Neural progenitor cell (in vitro differentiated cells): Measurements from ENCODE around the gene BICDL1. TPM values are rescaled to one million over a fixed set of nuclear protein-coding genes. Genes with fewer than 3 reads are reported as not detected.
A peak's percentile ranks its signal among the peaks of the same experiment; 100 is the strongest.

Experiments
- DNase-seq: peaks from one replicate; pipeline ENCODE4 v3.0.0-alpha.2; 2016; ENCODE audit warnings: low spot score
- H2AFZ ChIP-seq: fragments of 200-600 bp; sonication (generic); replicated peaks from 2 replicates; pipeline ENCODE4 v1.6.1; 2016; ENCODE audit warnings: antibody characterized with exemption
- H3F3A ChIP-seq: fragments of 200-600 bp; sonication (generic); 2 replicates; pipeline ENCODE4 v1.6.1; 2016; ENCODE audit warnings: antibody characterized with exemption, low read depth
- H3K27ac ChIP-seq: fragments of 200-600 bp; sonication (generic); 2 replicates; pipeline ENCODE4 v1.5.1; 2016; ENCODE audit warnings: mild to moderate bottlenecking
- H3K27me3 ChIP-seq: fragments of 200-600 bp; sonication (generic); 2 replicates; pipeline ENCODE4 v1.6.1; 2016; ENCODE audit warnings: mild to moderate bottlenecking, moderate library complexity
- H3K36me3 ChIP-seq: fragments of 200-600 bp; sonication (generic); 2 replicates; pipeline ENCODE4 v1.5.1; 2016
- H3K4me1 ChIP-seq: fragments of 200-600 bp; sonication (generic); 2 replicates; pipeline ENCODE4 v1.6.1; 2016; ENCODE audit warnings: mixed run types
- H3K4me2 ChIP-seq: fragments of 200-600 bp; sonication (generic); 2 replicates; pipeline ENCODE4 v1.6.1; 2016
- H3K4me3 ChIP-seq: fragments of 200-600 bp; sonication (generic); 2 replicates; pipeline ENCODE4 v1.5.1; 2016
- H3K79me2 ChIP-seq: fragments of 200-600 bp; sonication (generic); 2 replicates; pipeline ENCODE4 v1.6.1; 2016; ENCODE audit warnings: low read depth
- H3K9ac ChIP-seq: fragments of 200-600 bp; sonication (generic); 2 replicates; pipeline ENCODE4 v1.6.1; 2016
- H3K9me3 ChIP-seq: fragments of 200-600 bp; sonication (generic); 2 replicates; pipeline ENCODE4 v1.5.1; 2016; ENCODE audit warnings: low read depth
- H4K20me1 ChIP-seq: fragments of 200-600 bp; sonication (generic); 2 replicates; pipeline ENCODE4 v1.6.1; 2016; ENCODE audit warnings: low read depth
- H3K27ac Mint-ChIP-seq: 3 replicates; pipeline ENCODE4 v1.8.0; 2021; ENCODE audit warnings: mixed read lengths
- H3K27me3 Mint-ChIP-seq: 2 replicates; pipeline ENCODE4 v1.8.0; 2022; ENCODE audit warnings: low read depth, mild to moderate bottlenecking, inconsistent platforms, moderate library complexity, mixed read lengths; ENCODE audit not compliant: insufficient read depth
- H3K36me3 Mint-ChIP-seq: 3 replicates; pipeline ENCODE4 v1.8.0; 2021; ENCODE audit warnings: mixed read lengths
- H3K4me1 Mint-ChIP-seq: 3 replicates; pipeline ENCODE4 v1.8.0; 2021; ENCODE audit warnings: mixed read lengths
- H3K4me3 Mint-ChIP-seq: 3 replicates; pipeline ENCODE4 v1.8.0; 2021; ENCODE audit warnings: mild to moderate bottlenecking, moderate library complexity, mixed read lengths
- H3K9me3 Mint-ChIP-seq: 3 replicates; pipeline ENCODE4 v1.8.0; 2020; ENCODE audit warnings: mixed read lengths
- CTCF ChIP-seq: fragments of 200-600 bp; sonication (generic); IDR thresholded peaks from 2 replicates; pipeline ENCODE4 v1.5.1; 2017; ENCODE audit warnings: antibody characterized with exemption, mild to moderate bottlenecking
- EZH2 ChIP-seq: fragments of 200-600 bp; sonication (generic); IDR thresholded peaks from 2 replicates; pipeline ENCODE4 v1.6.1; 2017; ENCODE audit warnings: antibody characterized with exemption, mild to moderate bottlenecking, moderate library complexity
- EZH2phosphoT487 ChIP-seq: fragments of 200-600 bp; sonication (generic); IDR thresholded peaks from 2 replicates; pipeline ENCODE4 v1.6.1; 2017; ENCODE audit warnings: antibody characterized with exemption
- total RNA-seq: library from RNA; depleted of rRNA; stranded (reverse); fragments of >200 nt; gene quantifications from 2 replicates; pipeline ENCODE4 v1.2.3, GENCODE V29; 2015; ENCODE audit warnings: low replicate concordance

BICDL1 gene
- total RNA-seq, 1 donor from 2014 or later, result 3.8 TPM

- TF ChIP-seq EZH2phosphoT487 (no peak), CTCF (no peak), EZH2 (no peak)
- Histone ChIP-seq H3K27me3 (no peaks in the 10 kb centered on the region), H3K79me2 (peaks cover 61% of the 10 kb centered on the region), H3K9ac (peak within 1 kb of the TSS; percentile 72), H4K20me1 (peaks cover 21% of the 10 kb centered on the region), H3K4me3 (peak within 1 kb of the TSS; percentile 83), H3K4me1 (peaks cover 16% of the 10 kb centered on the region), H3K36me3 (no peaks in the 10 kb centered on the region), H3K9me3 (no peaks in the 10 kb centered on the region), H3K4me2 (peak within 1 kb of the TSS; percentile 90), H3F3A (peaks cover 16% of the 10 kb centered on the region), H2AFZ (peak within 1 kb of the TSS; percentile 98), H3K27ac (peak within 1 kb of the TSS; percentile 85)
- H3K27me3 Mint-ChIP-seq, result peaks cover 5% of the 10 kb centered on the region
- H3K4me1 Mint-ChIP-seq, result peaks cover 32% of the 10 kb centered on the region
- H3K9me3 Mint-ChIP-seq, result no peaks in the 10 kb centered on the region
- no peak for DNase-seq
- H3K27ac Mint-ChIP-seq, result peak within 1 kb of the TSS; percentile 49
- peak within 1 kb of the TSS; percentile 96 for H3K4me3 Mint-ChIP-seq
- peaks cover 14% of the 10 kb centered on the region for H3K36me3 Mint-ChIP-seq
These were observed 127.4 kb downstream of the BICDL1 start, which contains the start of gene RAB35 for GRCh38 chr12:120116441-120116791. Gene RAB35, minus strand, starts transcription at chr12:120116753. Its CDS starts 103 bp downstream, at chr12:120116650.

- peaks cover 21% of the 10 kb centered on the region for H4K20me1 ChIP-seq
- peak; percentile 98 for DNase-seq
- peaks cover 16% of the 10 kb centered on the region for H3K4me1 ChIP-seq
- no peak for TF ChIP-seq EZH2
- TF ChIP-seq EZH2phosphoT487, result no peak
- TF ChIP-seq CTCF, result no peak
- Mint-ChIP-seq H3K36me3 (peaks cover 14% of the 10 kb centered on the region), H3K9me3 (no peaks in the 10 kb centered on the region), H3K27me3 (peaks cover 5% of the 10 kb centered on the region), H3K27ac (peak overlapping the region; percentile 48), H3K4me3 (peak overlapping the region; percentile 91), H3K4me1 (peaks cover 32% of the 10 kb centered on the region)
- H3K9me3 ChIP-seq, result no peaks in the 10 kb centered on the region
- peaks cover 55% of the 10 kb centered on the region for H3K79me2 ChIP-seq
- H3K36me3 ChIP-seq, result no peaks in the 10 kb centered on the region
- H3K4me2 ChIP-seq, result peak overlapping the region; percentile 90
- H3K27me3 ChIP-seq, result no peaks in the 10 kb centered on the region
- H2AFZ ChIP-seq, result peak overlapping the region; percentile 98
- H3K9ac ChIP-seq, result no peak overlapping the region
- peak overlapping the region; percentile 85 for H3K27ac ChIP-seq
- peaks cover 16% of the 10 kb centered on the region for H3F3A ChIP-seq
- H3K4me3 ChIP-seq, result peak overlapping the region; percentile 83
These were observed 128.0 kb downstream of the BICDL1 start for GRCh38 chr12:120116792-120117651.

- H4K20me1 ChIP-seq, result peaks cover 21% of the 10 kb centered on the region
- no peak overlapping the region for H3K27ac Mint-ChIP-seq
- TF ChIP-seq EZH2phosphoT487, result no peak
- no peak for TF ChIP-seq CTCF
- TF ChIP-seq EZH2, result no peak
These were observed 128.9 kb downstream of the BICDL1 start for GRCh38 chr12:120117961-120118320.

More at GRCh38 chr12:120117961-120118320, 128.9 kb downstream of the BICDL1 start:
- H3K9me3 ChIP-seq, result no peaks in the 10 kb centered on the region
- H3K79me2 ChIP-seq, result peaks cover 47% of the 10 kb centered on the region
- H3K4me3 ChIP-seq, result peak overlapping the region; percentile 83
- peaks cover 16% of the 10 kb centered on the region for H3K4me1 ChIP-seq
- peaks cover 5% of the 10 kb centered on the region for H3K27me3 Mint-ChIP-seq
- H2AFZ ChIP-seq, result no peak overlapping the region
- H3F3A ChIP-seq, result peaks cover 16% of the 10 kb centered on the region
- H3K27ac ChIP-seq, result no peak overlapping the region
- H3K9me3 Mint-ChIP-seq, result no peaks in the 10 kb centered on the region
- H3K9ac ChIP-seq, result peak overlapping the region; percentile 7
- peaks cover 14% of the 10 kb centered on the region for H3K36me3 Mint-ChIP-seq
- H3K4me3 Mint-ChIP-seq, result peak overlapping the region; percentile 91
- peak overlapping the region; percentile 90 for H3K4me2 ChIP-seq
- peaks cover 32% of the 10 kb centered on the region for H3K4me1 Mint-ChIP-seq
- DNase-seq, result no peak
- no peaks in the 10 kb centered on the region for H3K27me3 ChIP-seq
- H3K36me3 ChIP-seq, result no peaks in the 10 kb centered on the region
